Thymus (tissue), 11 donors: ENCODE results near the gene CKAP2. TPM values are rescaled to one million over a fixed set of nuclear protein-coding genes. Genes with fewer than 3 reads are reported as not detected.

Source experiments
- DNase-seq, 9 donors: peaks; one replicate each; pipeline ENCODE4 v3.0.0-alpha.2; 2013; ENCODE audit warnings: low spot score in 9 of 9, low read depth in 6 of 9, missing footprints in 1 of 9
- H3K27ac ChIP-seq, 2 donors: one replicate each; pipeline ENCODE4 v1.5.1; 2013; ENCODE audit warnings: control low read depth in 1 of 2, low read depth in 1 of 2, low read length in 1 of 2, mild to moderate bottlenecking in 1 of 2, moderate library complexity in 1 of 2
- H3K27me3 ChIP-seq, 2 donors: one replicate each; pipeline ENCODE4 v1.5.1; 2013; ENCODE audit warnings: low read length in 1 of 2; ENCODE audit not compliant: control insufficient read depth in 2 of 2, insufficient read depth in 1 of 2
- H3K36me3 ChIP-seq, 2 donors: one replicate each; pipeline ENCODE4 v1.5.1; 2013; ENCODE audit warnings: low read length in 1 of 2, mild to moderate bottlenecking in 1 of 2, moderate library complexity in 1 of 2; ENCODE audit not compliant: control insufficient read depth in 2 of 2, insufficient read depth in 2 of 2
- H3K4me1 ChIP-seq, 2 donors: one replicate each; pipeline ENCODE4 v1.5.1; 2013; ENCODE audit warnings: low read length in 2 of 2; ENCODE audit not compliant: control insufficient read depth in 2 of 2, insufficient read depth in 2 of 2
- H3K4me3 ChIP-seq, 2 donors: one replicate each; pipeline ENCODE4 v1.5.1; 2013; ENCODE audit warnings: low read length in 2 of 2, control low read depth in 1 of 2, mild to moderate bottlenecking in 1 of 2
- H3K9me3 ChIP-seq, 2 donors: one replicate each; pipeline ENCODE4 v1.5.1; 2013; ENCODE audit warnings: low read length in 1 of 2, mild to moderate bottlenecking in 1 of 2; ENCODE audit not compliant: control insufficient read depth in 2 of 2, insufficient read depth in 1 of 2
- WGBS: extraction: QIAGEN DNeasy Blood & Tissue Kit; methylation state at CpG from one replicate; pipeline ENCODE4 v1.1.7; 2013; 5-methylcytosine and 5-hydroxymethylcytosine counted together
- polyA plus RNA-seq: library from polyadenylated mRNA; stranded (reverse); fragments of 200-250 nt; gene quantifications from one replicate; pipeline ENCODE4 v1.2.3, GENCODE V29; 2013
- total RNA-seq: library from RNA; stranded (reverse); fragments of 120-200 nt; gene quantifications from one replicate; pipeline ENCODE4 v1.2.4, GENCODE V29; 2013
- donor health status: healthy.

Gene CKAP2
- total and polyA plus RNA-seq, 2 donors: 13.4 to 39.5 TPM

DNA sequence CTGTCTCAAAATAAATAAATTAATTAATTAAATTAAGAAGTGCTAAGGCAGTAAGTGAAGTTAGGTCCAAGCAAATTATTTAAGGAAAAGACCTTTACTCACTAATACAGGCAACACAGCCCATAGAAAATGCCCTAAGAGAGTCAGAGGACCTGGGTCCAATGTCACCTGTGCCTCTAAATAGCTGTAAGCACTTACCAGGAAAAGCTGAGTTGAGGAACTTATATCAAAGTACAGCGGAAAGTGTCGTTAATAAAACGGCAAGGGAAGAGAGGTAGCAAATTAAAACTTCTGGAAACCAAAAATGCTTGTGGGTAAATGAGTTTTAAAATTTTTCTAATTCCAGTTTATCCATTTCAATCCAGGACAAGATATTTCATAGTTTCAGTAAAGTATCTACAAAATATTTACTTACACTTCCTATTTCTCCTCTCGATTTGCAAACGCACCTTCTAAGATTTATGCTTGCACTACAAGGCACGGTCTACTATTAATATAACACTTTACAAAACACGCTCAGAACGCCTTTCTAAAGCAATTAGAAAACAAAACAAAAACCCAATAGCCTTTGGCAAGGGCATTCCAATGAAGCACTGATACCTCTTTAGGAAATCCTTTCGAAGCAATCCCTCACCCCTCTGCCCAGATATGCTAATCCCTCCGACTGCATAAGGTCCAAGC, 5.8 kb upstream of the CKAP2 start:
- DNase-seq: peak in 4 of 9 donors; percentile 6 to 31 (median 18)
- peaks cover 0 to 5% of the 10 kb centered on the region in 2 donors for H3K36me3 ChIP-seq
- H3K27ac ChIP-seq: peak overlapping the region; percentile 59 to 75
- peak overlapping the region; percentile 68 to 91 for H3K4me3 ChIP-seq
- H3K9me3 ChIP-seq: no peaks in the 10 kb centered on the region
- WGBS: 1% methylated on average over 10 of the region's 10 CpGs
- H3K4me1 ChIP-seq: peaks cover 17 to 24% of the 10 kb centered on the region in 2 donors
- H3K27me3 ChIP-seq: no peaks in the 10 kb centered on the region

DNA sequence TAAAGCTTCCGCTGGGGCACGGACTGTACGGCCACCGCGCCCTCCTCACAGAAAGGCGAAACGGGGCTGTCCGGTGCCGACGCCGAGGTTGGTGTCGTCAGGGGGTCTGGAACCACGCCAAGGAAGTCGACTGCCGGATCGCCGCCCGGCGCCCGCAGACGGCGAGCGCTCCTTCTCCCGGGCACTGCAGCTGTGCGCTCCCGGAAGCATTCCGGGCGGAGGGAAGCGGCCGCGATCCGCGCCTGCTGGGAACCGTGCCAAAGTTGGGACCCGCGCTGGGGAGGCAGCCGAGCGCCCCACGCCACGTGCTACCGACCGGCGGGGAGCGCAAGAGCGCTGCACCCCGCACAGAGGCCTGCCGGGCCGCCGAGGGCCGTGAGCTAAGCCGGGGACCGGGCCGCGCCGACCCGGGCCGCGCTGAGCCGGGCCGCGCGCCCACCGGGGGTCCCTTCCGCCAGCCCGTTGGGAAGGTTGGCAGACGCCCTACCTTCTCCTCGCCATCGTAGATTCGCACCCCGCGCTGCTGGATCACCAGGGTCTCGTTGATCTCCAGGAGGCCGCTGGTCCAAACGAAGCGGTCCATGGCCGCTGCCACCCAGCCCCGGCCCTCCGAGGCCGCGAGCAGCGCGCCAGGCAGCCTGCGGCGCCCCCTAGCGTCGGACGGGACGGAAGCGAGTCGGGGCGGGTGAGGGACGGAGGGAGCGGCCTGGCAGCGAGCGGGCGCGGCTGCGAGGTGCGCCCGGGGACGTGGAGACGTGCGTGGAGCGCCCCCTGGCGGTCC, 5.1 kb upstream of the CKAP2 start, which contains the start of gene VPS36:
Gene VPS36 (minus strand): TSS at position 623 of the 781 bp plus-strand sequence. CDS start 40 bp downstream, at position 583.
- H3K27ac ChIP-seq: peak within 1 kb of the TSS; percentile 59 to 75
- H3K4me3 ChIP-seq: peak within 1 kb of the TSS; percentile 68 to 91
- peak; percentile 72 to 98 (median 96) for DNase-seq
- H3K36me3 ChIP-seq: peaks cover 0 to 5% of the 10 kb centered on the region in 2 donors
- no peaks in the 10 kb centered on the region for H3K9me3 ChIP-seq
- under 1% methylated on average over 105 of the region's 105 CpGs for WGBS
- H3K27me3 ChIP-seq: no peaks in the 10 kb centered on the region
- H3K4me1 ChIP-seq: peaks cover 17 to 25% of the 10 kb centered on the region in 2 donors

DNA sequence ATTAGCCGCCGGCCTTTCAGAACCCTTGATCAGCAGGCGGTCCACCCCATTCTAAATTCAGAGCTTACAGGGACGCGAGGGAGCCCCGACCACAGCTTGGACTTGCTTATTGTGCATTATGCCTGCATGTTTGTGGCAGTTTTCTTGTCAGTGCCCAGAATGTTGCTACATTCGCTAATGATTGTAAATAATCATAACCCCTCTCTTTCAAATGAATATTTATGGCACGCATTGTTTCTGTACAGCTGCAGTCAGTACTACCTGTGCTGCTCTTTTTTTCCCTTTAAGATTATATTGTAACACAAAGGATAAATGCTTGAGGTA, 4.5 kb upstream of the CKAP2 start:
- H3K27me3 ChIP-seq: no peaks in the 10 kb centered on the region
- DNase-seq: no peak
- H3K4me1 ChIP-seq: peaks cover 17 to 25% of the 10 kb centered on the region in 2 donors
- H3K27ac ChIP-seq: no peak overlapping the region
- WGBS: 11% methylated on average over 8 of the region's 8 CpGs
- peaks cover 0 to 5% of the 10 kb centered on the region in 2 donors for H3K36me3 ChIP-seq
- H3K9me3 ChIP-seq: no peaks in the 10 kb centered on the region
- H3K4me3 ChIP-seq: peak overlapping the region in 1 of 2 donors; percentile 91

DNA sequence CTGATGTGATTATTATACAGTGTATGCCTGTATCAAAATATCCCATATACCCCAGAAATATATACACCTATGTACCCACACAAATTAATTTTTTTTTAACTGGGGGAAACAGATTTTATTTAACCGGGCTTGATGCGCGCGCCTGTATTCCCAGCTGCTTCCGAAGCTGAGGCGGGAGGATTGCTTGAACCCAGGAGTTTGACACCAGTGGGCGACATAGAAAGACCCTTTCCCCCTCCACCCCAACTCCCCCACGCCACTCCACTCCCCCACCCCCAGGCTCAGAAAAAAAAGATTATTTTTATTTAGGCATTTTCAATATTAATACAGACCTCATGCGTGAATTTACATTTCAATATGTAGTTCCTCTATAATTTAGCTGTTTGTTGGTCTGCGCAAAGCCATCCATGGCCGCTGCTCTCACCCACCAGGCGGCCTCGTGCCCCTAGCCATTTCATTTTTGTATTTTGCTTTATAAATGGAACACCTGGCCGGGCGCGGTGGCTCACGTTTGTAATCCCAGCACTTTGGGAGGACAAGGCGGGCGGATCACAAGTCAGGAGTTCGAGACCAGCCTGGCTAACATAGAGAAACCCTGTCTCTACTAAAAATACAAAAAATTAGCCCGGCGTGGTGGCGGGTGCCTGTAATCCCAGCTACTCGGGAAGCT, 4.0 kb upstream of the CKAP2 start:
- Histone ChIP-seq H3K27ac (no peak overlapping the region), H3K36me3 (peaks cover 0 to 5% of the 10 kb centered on the region in 2 donors), H3K4me3 (no peak overlapping the region), H3K4me1 (peaks cover 17 to 25% of the 10 kb centered on the region in 2 donors), H3K27me3 (no peaks in the 10 kb centered on the region), H3K9me3 (no peaks in the 10 kb centered on the region)
- DNase-seq: no peak
- WGBS: 97% methylated on average over 24 of the region's 24 CpGs

DNA sequence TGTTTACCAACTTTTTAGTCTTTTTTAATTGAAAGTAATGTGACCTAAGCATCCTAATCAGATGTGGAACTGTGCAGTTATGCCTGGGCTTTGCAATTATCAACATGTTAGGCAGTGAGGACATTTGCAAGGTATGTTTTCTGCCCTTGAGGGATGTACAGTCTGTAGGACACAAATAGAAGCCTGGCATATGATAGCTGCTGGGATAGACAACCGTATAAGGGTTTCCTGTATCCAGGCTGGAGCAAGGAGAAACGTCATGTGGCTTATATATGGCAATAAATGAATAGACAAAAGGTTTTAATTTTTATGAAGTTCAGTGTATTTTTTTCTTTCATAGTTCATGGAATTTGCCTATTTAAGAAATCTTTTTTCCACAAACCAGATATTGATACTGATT, 2.8 kb upstream of the CKAP2 start:
- DNase-seq: no peak
- no peaks in the 10 kb centered on the region for H3K27me3 ChIP-seq
- H3K9me3 ChIP-seq: no peaks in the 10 kb centered on the region
- H3K27ac ChIP-seq: no peak overlapping the region
- peaks cover 22 to 34% of the 10 kb centered on the region in 2 donors for H3K4me1 ChIP-seq
- H3K4me3 ChIP-seq: no peak overlapping the region
- 71% methylated on average over 2 of the region's 2 CpGs for WGBS
- H3K36me3 ChIP-seq: peaks cover 0 to 12% of the 10 kb centered on the region in 2 donors

DNA sequence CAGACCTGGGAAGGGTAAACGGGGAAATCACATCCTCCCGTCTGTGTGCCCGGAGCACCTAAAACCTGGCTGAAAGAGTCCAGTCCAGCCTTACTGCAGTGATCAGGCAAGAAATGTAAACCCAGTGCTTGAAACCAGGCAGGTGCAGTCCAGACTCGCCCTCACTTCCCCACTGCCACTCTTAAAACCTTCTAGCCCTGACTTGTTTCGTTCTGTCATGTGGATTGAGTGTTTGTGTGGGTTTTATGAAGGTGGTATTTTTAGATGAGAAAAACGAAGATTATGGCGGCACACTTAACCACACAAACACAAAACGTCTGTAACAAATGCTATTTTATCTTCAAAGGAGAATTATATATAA, 839 bp upstream of the CKAP2 start:
- DNase-seq: peak in 7 of 9 donors; percentile 14 to 78 (median 45)
- no peaks in the 10 kb centered on the region for H3K9me3 ChIP-seq
- peaks cover 2 to 17% of the 10 kb centered on the region in 2 donors for H3K36me3 ChIP-seq
- 2% methylated on average over 8 of the region's 8 CpGs for WGBS
- H3K27ac ChIP-seq: peak overlapping the region; percentile 72 to 100
- peaks cover 8 to 23% of the 10 kb centered on the region in 2 donors for H3K4me1 ChIP-seq
- no peaks in the 10 kb centered on the region for H3K27me3 ChIP-seq
- H3K4me3 ChIP-seq: peak overlapping the region; percentile 86 to 92

DNA sequence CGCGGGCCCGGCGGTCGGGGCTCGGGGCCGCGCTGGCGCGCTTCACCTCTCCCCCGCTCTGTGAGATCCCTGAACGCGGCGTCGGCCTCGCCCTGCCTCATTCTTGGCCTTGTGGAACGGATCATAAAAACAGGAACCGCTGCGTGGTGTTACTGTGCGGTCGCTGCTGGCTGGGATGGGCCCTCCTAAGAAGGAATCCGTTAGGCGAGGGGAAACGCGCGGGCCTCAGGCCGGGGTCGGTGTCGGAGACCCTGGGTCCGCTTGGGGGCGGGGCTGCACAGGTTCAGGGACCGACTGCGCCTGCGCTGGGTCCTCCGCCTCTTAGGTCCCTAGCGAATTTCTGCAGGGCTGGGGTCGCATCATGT, 381 bp downstream of the CKAP2 start:
- DNase-seq: peak; percentile 61 to 91 (median 80)
- H3K9me3 ChIP-seq: no peaks in the 10 kb centered on the region
- peak overlapping the region; percentile 86 to 92 for H3K4me3 ChIP-seq
- WGBS: under 1% methylated on average over 37 of the region's 37 CpGs
- peaks cover 5 to 24% of the 10 kb centered on the region in 2 donors for H3K36me3 ChIP-seq
- H3K27ac ChIP-seq: peak overlapping the region; percentile 99 to 100
- peaks cover 8 to 22% of the 10 kb centered on the region in 2 donors for H3K4me1 ChIP-seq
- no peaks in the 10 kb centered on the region for H3K27me3 ChIP-seq

DNA sequence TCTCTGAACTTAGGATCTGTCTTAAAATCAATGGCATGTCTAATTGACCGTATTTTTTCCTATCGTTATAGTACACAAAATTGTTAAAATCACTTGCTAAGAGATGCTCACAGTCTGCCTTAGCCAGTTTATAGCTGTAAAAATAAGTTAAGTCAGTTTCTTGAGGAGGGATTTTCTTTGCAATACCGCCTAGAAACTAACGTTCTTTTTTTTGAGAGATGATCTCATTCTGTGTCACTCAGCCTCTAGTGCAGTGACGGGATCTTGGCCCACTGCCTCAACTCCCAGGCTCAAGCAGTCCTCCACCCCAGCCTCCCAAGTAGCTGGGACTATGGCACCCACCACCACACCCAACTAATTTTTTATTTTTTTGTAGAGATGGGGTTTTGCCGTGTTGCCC, 4.4 kb downstream of the CKAP2 start:
- Histone ChIP-seq H3K27me3 (no peaks in the 10 kb centered on the region), H3K9me3 (no peaks in the 10 kb centered on the region), H3K27ac (no peak overlapping the region), H3K4me1 (peaks cover 11 to 16% of the 10 kb centered on the region in 2 donors), H3K36me3 (peaks cover 11 to 56% of the 10 kb centered on the region in 2 donors), H3K4me3 (no peak overlapping the region)
- no peak for DNase-seq
- 96% methylated on average over 6 of the region's 6 CpGs for WGBS

DNA sequence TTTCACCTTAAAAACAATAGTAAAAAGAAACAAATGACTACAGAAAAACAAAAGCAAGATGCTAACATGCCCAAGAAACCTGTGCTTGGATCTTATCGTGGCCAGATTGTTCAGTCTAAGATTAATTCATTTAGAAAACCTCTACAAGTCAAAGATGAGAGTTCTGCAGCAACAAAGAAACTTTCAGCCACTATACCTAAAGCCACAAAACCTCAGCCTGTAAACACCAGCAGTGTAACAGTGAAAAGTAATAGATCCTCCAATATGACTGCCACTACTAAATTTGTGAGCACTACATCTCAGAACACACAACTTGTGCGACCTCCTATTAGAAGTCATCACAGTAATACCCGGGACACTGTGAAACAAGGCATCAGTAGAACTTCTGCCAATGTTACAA, 6.0 kb downstream of the CKAP2 start:
- WGBS: 73% methylated on average over 3 of the region's 3 CpGs
- Histone ChIP-seq H3K36me3 (peaks cover 11 to 68% of the 10 kb centered on the region in 2 donors), H3K4me3 (no peak overlapping the region), H3K27ac (no peak overlapping the region), H3K27me3 (no peaks in the 10 kb centered on the region), H3K4me1 (peaks cover 11 to 16% of the 10 kb centered on the region in 2 donors), H3K9me3 (no peaks in the 10 kb centered on the region)
- peak in 2 of 9 donors; percentile 6 to 39 for DNase-seq
